GM12801 (cell line): ENCODE results near the gene FLT3.

Experiments
- TF ChIP-seq, protein P1 (sequence below): IDR thresholded peaks from one replicate; pipeline ENCODE4 v1.5.1; 2011; ENCODE audit warnings: control low read depth; ENCODE audit not compliant: insufficient read length; ENCODE audit errors: extremely low read depth

The FLT3 gene

DNA sequence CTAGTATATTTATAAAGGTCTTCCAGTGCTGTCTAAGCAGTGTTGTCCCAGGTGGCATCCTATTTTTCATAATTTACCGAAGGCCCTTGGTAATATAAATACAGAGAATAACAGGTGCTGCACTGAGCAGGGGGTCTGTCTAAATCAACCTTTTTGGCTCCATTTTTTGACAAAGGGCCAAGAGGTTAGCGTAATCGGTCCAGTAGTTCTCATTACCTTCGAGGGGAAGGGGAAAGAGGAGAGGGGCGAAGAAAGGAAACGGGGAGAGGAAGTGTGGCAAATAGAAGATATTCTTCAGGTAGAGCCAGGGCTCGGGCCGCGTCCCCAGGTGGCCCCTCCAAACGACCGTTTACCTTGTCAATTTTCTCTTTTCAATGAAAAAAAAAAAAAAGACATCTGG lies 37.2 kb upstream of the FLT3 start:
- TF ChIP-seq, protein P1, sequence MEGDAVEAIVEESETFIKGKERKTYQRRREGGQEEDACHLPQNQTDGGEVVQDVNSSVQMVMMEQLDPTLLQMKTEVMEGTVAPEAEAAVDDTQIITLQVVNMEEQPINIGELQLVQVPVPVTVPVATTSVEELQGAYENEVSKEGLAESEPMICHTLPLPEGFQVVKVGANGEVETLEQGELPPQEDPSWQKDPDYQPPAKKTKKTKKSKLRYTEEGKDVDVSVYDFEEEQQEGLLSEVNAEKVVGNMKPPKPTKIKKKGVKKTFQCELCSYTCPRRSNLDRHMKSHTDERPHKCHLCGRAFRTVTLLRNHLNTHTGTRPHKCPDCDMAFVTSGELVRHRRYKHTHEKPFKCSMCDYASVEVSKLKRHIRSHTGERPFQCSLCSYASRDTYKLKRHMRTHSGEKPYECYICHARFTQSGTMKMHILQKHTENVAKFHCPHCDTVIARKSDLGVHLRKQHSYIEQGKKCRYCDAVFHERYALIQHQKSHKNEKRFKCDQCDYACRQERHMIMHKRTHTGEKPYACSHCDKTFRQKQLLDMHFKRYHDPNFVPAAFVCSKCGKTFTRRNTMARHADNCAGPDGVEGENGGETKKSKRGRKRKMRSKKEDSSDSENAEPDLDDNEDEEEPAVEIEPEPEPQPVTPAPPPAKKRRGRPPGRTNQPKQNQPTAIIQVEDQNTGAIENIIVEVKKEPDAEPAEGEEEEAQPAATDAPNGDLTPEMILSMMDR = no peak

DNA sequence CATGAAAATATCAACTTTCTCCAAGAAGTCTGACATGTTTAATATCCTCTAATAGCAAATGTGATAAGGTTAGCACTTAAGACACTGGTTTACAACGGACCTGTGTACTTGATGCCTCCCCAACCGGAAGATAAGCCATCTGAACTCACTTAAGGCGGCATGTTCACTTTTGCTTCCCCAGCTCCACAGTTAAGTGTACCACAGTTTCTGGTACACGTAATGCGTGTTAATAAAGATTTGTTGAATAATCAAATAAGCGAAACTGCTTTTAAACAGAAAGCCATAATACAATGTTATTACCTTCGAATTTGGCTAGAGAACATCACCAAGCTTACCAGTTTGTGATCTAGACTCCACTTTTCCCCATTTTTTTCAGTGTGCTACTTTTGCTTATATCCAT lies 36.5 kb upstream of the FLT3 start:
- TF ChIP-seq, protein P1 = no peak

DNA sequence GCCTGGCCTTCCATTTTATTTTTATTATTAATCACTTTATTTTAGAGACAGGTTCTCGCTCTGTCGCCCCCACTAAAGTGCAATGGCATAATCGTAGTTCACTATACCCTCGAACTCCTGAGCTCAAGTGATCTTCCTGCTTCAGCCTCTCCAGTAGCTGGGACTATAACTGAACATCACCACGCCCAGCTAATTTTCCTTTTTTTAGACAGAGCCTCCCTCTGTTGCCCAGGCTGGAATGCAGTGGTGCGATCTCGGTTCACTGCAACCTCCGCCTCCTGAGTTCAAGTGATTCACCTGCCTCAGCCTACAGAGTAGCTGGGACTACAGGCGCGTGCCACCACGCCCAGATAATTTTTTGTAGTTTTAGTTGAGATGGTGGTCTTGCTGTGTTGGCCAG lies 31.3 kb upstream of the FLT3 start:
- TF ChIP-seq, protein P1 = no peak

DNA sequence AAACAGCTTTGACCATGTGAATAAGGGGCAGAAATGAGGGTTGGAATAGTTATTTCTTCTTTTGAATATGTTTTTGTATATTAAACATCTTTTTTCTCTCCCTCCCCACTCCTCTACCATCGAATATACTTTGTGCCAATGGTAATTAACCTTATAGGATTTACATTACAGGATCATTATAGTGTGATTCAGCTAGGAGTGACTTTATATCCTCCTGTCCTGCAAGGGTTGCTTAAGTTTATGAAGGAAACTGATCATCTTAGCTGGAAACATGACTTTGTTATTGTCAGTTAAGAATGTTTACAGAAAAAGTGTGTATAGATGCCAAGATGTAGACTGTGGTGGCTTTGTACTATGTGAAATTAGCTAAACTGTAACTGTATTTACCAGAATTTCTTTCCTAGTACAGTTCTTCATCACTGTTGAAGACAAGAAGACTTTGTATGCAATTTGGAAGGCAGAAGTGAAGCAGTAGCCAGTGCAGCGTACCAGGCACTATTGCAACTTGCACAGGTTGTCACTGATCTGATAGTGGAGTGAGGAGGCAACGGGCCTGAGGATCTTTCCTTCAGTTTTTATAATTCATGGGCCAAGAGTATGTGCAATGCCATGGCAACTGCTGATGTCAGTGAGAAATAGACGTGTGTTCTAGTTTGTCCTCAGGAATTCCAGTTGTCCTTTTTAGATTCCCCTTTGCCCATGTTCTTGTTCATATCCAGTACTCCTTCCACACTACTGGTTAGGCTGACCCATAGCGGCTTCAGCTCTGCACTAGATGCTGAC lies 29.7 kb upstream of the FLT3 start:
- TF ChIP-seq, protein P1 = no peak

DNA sequence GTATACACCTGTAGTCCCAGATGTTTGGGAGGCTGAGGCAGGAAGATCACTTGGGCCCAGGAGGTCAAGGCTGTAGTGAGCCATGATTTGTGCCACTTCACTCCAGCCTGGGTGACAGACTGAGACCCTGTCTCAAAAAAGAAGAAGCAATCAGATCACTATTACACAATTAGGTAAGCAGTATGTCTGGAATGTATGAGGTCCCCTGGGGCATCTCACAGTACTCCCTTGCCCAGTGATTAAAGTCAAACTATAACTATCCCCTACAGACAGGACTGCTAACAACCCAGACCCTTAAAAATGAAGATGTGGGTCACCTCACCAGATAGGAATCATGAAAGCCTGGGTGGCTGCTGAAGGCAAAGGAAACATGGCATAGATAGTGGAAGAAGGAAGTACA lies 28.6 kb upstream of the FLT3 start:
- TF ChIP-seq, protein P1 = no peak

DNA sequence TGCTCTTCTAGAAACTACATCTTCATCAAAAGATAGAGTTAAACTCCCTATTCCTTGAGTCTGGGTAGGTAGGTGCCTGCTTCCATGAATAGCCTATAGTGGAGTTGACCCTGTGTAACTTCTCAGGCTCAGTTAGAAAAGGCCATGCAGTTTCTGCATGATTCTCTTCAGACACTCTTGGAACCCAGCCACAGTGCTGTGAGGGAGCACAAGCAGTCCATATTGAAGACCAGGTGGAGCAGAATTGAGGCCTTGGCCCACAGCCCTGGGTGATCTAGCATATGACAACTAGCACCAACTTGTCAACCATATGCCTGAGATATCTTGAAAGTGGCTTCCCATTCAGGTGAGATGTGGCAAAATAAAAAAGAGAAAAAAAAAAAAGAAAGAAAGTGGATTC lies 27.7 kb upstream of the FLT3 start:
- TF ChIP-seq, protein P1 = no peak

DNA sequence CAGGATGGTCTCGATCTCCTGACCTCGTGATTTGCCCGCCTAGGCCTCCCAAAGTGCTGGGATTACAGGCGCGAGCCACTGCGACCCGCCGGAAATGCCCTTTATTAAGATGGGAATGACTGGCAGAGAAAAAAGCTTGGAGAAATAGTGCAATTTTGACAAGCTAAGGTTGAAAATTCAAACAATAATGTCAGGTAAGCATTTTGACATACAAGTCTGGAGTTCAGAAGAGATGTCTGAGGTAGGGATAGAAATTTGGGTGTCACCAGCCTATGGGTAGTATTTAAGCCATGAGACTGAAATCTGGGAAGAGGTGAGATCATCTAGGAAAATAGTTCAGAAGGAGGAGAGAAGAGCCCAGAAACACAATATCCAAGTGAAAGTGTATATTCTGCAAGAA lies 20.8 kb upstream of the FLT3 start:
- TF ChIP-seq, protein P1 = no peak
